Activated CD8-positive, alpha-beta memory T cell treated with anti-CD3 and anti-CD28 coated beads, Interleukin-2, amount 10 ng/mL, durations not matched to agents 7 days and 5 days (primary cell): ENCODE measurements around the gene FAM200C. TPM values are rescaled to one million over a fixed set of nuclear protein-coding genes. Genes with fewer than 3 reads are reported as not detected.

Source experiments
- ATAC-seq: fragments of 150-1000 bp; cut with Tn5 transposase; one replicate; pipeline ENCODE4 v1.10.0; 2021; ENCODE audit warnings: moderate library complexity
- CTCF ChIA-PET: fragments of 350-600 bp; sonication (Branson Sonifier 250); formaldehyde crosslinking; loops from one replicate; lab custom pipeline; 2021; ENCODE audit warnings: antibody characterized with exemption; lab: Charles Lee
- DNase-seq: peaks from one replicate; pipeline ENCODE4 v3.0.0-alpha.2; 2020
- H3K27ac Mint-ChIP-seq: one replicate; pipeline ENCODE4 v1.8.0; 2021; ENCODE audit warnings: mild to moderate bottlenecking, mixed read lengths
- H3K27me3 Mint-ChIP-seq: one replicate; pipeline ENCODE4 v1.8.0; 2021; ENCODE audit warnings: mixed read lengths
- H3K36me3 Mint-ChIP-seq: one replicate; pipeline ENCODE4 v1.8.0; 2021; ENCODE audit warnings: mild to moderate bottlenecking, mixed read lengths
- H3K4me1 Mint-ChIP-seq: one replicate; pipeline ENCODE4 v1.8.0; 2021; ENCODE audit warnings: mixed read lengths
- H3K4me3 Mint-ChIP-seq: one replicate; pipeline ENCODE4 v1.8.0; 2021; ENCODE audit warnings: mild to moderate bottlenecking, moderate library complexity, mixed read lengths
- H3K9me3 Mint-ChIP-seq: one replicate; pipeline ENCODE4 v1.8.0; 2022; ENCODE audit warnings: low read depth, mixed read lengths
- total RNA-seq, 2 experiments: library from RNA; stranded (reverse); gene quantifications; one replicate each; pipeline ENCODE4 v1.2.3, GENCODE V29; 2021

FAM200C gene
- total RNA-seq, 2 experiments from 2014 or later: 0.61 to 0.88 TPM

DNA sequence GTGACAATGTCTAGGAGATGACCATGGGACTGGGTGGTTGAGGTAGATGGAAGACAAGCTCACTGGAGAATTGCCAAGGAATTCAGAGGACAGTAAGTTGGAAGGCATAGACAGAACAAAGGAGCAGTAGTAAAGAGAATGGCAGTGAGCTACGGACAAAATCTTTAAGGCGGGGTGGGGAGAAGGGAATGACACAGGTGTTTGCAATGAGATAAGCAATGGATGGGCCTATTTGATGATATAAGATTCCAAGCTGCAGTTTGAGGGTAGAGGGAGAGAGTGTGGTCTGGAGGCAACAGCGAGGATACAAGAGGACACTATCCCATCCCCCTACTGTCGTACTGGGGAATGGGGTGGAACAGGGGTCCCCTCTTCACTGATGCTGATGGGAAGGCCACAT is 36.2 kb upstream of the FAM200C start:
- no peak overlapping the region for H3K27ac Mint-ChIP-seq
- no peak overlapping the region for H3K4me3 Mint-ChIP-seq
- CTCF ChIA-PET: no interaction called here

DNA sequence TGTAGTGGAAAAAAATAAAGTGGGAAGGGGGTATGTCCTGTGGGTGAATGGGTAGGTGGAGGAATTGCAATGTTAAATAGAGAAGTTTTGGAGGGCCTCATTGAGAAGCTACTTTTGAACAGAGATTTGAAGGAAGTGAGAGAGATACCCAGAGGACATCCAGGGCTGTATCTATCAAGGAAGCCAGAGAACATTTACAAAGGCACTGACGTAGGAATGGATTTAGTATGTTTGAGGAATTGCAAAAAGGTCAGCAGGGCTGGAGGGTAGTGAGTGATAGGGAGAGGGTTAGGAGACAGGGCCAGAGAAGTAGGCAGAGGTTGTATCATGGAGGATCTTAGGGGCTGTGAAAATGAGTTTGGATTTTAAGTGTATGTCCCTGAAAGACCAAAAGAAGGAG is 35.7 kb upstream of the FAM200C start:
- peaks cover 3% of the 10 kb centered on the region for H3K36me3 Mint-ChIP-seq
- no peak for ATAC-seq
- DNase-seq: no peak
- H3K27me3 Mint-ChIP-seq: peaks cover 4% of the 10 kb centered on the region
- CTCF ChIA-PET: no interaction called here
- no peaks in the 10 kb centered on the region for H3K9me3 Mint-ChIP-seq
- H3K4me1 Mint-ChIP-seq: peaks cover 23% of the 10 kb centered on the region
- no peak overlapping the region for H3K4me3 Mint-ChIP-seq
- H3K27ac Mint-ChIP-seq: no peak overlapping the region

More for the DNA sequence above, 36.2 kb upstream of the FAM200C start:
- no peak for DNase-seq
- Mint-ChIP-seq H3K4me1 (peaks cover 27% of the 10 kb centered on the region), H3K9me3 (no peaks in the 10 kb centered on the region), H3K36me3 (peaks cover 3% of the 10 kb centered on the region), H3K27me3 (peaks cover 4% of the 10 kb centered on the region)
- ATAC-seq: no peak

DNA sequence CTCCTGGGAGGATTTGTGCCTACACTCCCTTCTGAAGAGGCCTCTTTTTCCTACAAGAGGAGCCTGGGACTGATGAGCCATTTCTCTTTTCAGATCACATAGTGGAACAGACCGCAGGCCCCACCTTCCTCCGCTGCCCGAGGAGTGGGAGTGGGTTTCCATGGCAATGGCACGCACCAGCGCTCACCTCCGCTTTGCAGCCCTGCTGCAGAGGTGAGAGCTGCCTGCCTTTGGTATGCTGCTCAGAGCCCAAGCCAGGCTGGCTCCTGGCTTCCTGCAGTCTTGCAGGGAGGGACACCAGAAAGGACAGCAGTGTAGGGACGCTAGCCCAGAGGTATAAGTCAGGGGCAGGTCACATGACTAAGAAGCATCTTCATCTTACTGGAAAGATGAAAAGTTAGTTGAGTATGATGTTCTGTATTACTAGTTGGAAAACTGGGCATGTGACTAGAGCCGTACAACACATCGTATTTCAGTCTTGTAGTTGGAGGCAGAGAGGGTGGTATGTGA is 34.2 kb upstream of the FAM200C start:
- DNase-seq (no peak), ATAC-seq (no peak)
- Mint-ChIP-seq H3K36me3 (peaks cover 10% of the 10 kb centered on the region), H3K4me3 (no peak overlapping the region), H3K4me1 (peaks cover 13% of the 10 kb centered on the region), H3K27me3 (peaks cover 4% of the 10 kb centered on the region), H3K27ac (no peak overlapping the region), H3K9me3 (no peaks in the 10 kb centered on the region)
- CTCF ChIA-PET: no interaction called here

DNA sequence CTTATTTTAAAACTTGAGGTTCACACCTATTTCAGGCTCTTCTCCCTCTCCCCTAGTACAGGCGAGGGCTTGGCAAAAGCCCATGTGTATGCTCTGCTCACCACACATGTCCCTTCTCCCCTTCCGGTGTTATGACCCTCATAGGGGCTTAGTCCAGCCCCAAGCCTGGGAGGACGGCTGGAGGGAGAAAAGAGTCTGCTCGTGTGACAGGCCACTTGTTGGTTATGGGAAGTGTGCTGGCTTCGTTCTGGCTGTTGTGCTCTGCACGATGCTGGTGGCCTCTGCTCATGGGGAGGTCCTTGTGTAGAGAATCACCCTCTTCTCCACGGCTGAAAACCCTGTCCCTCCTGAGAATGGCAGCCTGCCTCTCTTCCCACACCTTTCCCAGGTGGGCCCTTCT is 32.9 kb upstream of the FAM200C start:
- Mint-ChIP-seq H3K27me3 (peaks cover 4% of the 10 kb centered on the region), H3K9me3 (no peaks in the 10 kb centered on the region), H3K4me3 (no peak overlapping the region), H3K27ac (no peak overlapping the region), H3K4me1 (peaks cover 6% of the 10 kb centered on the region), H3K36me3 (peaks cover 21% of the 10 kb centered on the region)
- no peak for ATAC-seq
- CTCF ChIA-PET: no interaction called here
- DNase-seq: no peak

DNA sequence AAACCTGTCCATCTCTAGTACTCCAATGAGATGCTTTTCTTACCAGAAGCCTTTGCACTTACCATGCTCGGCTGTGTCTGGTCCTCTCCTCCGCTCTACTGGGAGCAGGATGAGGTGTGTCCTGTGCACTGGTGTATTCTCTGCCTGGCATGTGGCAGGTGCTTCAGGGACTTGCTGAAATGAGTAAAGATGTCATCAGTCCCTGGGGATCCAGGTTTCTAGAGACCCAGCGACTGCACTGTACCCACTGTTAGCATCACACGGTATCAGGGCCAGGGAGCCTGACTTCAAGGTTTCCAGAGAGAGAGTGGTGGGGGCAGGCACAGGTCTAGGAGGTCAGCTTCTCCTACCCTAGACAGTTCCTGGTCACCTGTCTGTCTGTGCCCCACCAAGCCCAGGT is 32.3 kb upstream of the FAM200C start:
- Mint-ChIP-seq H3K27me3 (peaks cover 4% of the 10 kb centered on the region), H3K4me1 (peaks cover 6% of the 10 kb centered on the region), H3K36me3 (peaks cover 27% of the 10 kb centered on the region), H3K27ac (no peak overlapping the region), H3K4me3 (no peak overlapping the region), H3K9me3 (no peaks in the 10 kb centered on the region)
- ATAC-seq (no peak), DNase-seq (no peak)
- CTCF ChIA-PET: no interaction called here

DNA sequence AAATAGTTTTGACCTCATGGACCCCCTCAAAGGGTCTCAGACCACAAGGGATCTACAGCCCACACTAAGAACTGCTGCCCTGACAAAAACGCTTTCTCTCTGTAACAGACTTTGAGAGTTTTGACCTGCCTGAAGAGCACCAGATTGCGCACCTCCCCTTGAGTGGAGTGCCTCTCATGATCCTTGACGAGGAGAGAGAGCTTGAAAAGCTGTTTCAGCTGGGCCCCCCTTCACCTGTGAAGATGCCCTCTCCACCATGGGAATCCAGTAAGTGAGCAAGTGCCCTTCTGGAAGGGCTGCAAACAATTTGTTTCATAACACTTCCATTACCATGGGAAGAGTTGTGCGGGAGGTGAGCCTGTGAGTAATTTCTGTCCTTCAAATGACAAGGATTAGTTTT is 27.8 kb upstream of the FAM200C start:
- Mint-ChIP-seq H3K27me3 (no peaks in the 10 kb centered on the region), H3K27ac (no peak overlapping the region), H3K4me1 (peaks cover 31% of the 10 kb centered on the region), H3K9me3 (no peaks in the 10 kb centered on the region), H3K4me3 (no peak overlapping the region), H3K36me3 (peaks cover 62% of the 10 kb centered on the region)
- DNase-seq (no peak), ATAC-seq (no peak)
- CTCF ChIA-PET: interaction anchor here (1.1 to 10.5 kb wide), 2 partner anchors 12 to 43 kb away, joined by 3 to 130 read pairs; no protein-coding TSS in a partner anchor

DNA sequence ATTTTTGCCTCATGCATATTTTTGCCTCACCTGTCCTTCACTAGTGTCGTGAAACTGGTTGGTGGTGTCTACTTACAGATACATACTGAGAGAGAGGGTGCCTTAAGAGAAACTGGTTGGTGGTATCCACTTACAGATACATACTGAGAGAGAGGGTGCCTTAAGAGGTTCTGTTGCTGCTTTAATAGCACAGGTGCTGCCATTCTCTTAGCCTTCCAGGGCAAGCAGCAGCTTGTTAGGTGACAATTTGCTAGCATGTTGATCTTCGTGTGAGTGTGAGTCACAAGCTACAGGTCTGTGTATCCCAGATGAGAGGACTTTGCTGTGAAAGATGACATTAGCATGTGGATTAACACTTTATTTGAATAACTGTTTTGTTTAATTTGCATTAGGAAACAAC is 23.2 kb upstream of the FAM200C start:
- Mint-ChIP-seq H3K27ac (peak overlapping the region; percentile 94), H3K9me3 (no peaks in the 10 kb centered on the region), H3K4me1 (peaks cover 55% of the 10 kb centered on the region), H3K36me3 (peaks cover 44% of the 10 kb centered on the region), H3K4me3 (peak overlapping the region; percentile 86), H3K27me3 (no peaks in the 10 kb centered on the region)
- CTCF ChIA-PET: interaction anchor here (1.7 to 10.5 kb wide), 3 partner anchors 17 to 83 kb away, joined by 5 to 130 read pairs (median 19); no protein-coding TSS in a partner anchor
- ATAC-seq (no peak), DNase-seq (no peak)

DNA sequence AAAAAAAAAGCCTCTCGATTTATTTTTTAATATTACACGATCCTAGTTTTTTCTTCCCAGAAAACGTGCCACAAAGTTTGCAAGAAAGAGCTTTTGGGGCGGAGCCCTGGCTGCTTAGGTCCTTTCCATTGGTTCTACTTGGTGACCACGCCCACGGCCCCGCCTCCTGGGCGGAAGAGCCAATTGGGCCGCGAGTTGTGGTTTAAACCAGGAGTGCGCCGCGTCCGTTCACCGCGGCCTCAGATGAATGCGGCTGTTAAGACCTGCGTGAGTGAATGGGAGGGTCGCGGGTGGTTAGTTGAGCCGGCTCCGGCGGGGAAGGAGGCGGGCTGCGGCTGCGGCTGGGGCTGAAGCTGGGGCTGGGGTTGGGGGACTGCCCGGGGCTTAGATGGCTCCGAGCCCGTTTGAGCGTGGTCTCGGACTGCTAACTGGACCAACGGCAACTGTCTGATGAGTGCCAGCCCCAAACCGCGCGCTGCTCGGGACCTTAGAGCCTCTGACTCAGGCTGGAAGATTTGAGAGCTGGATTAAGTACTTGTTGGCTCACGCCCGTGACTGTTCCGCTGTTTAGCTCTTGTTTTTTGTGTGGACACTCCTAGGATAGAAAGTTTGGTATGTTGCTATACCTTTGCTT is 21.9 kb upstream of the FAM200C start, which contains the start of gene PTTG1:
PTTG1 (plus strand) TSS at position 231 of the 634 bp plus-strand sequence. CDS start 458 bp downstream, outside the sequence.
- H3K9me3 Mint-ChIP-seq: no peaks in the 10 kb centered on the region

DNA sequence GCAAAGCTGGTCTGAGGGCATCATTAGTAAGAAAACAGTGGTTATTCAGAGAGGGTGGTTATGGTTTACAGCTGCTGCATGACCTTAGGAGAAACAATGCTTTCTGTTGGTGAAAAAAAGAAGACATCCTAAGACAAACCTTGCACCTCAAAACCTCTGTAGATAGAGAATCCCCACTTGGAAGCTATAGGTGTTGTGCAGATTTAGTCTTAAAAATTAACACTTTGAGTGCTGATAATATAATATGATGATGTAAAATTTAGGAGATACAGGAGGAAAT is 20.4 kb upstream of the FAM200C start:
- Mint-ChIP-seq H3K4me1 (peaks cover 72% of the 10 kb centered on the region), H3K4me3 (peak overlapping the region; percentile 87), H3K27ac (peak overlapping the region; percentile 96), H3K36me3 (peaks cover 33% of the 10 kb centered on the region), H3K27me3 (no peaks in the 10 kb centered on the region), H3K9me3 (no peaks in the 10 kb centered on the region)
- DNase-seq: no peak
- no peak for ATAC-seq
- CTCF ChIA-PET: interaction anchor here (1.4 to 3.4 kb wide), 4 partner anchors 10 to 87 kb away, joined by 3 to 40 read pairs (median 7); no protein-coding TSS in a partner anchor

More for the DNA sequence above, 21.9 kb upstream of the FAM200C start, which contains the start of gene PTTG1:
- H3K27ac Mint-ChIP-seq: peak within 1 kb of the TSS; percentile 94
- H3K36me3 Mint-ChIP-seq: peaks cover 35% of the 10 kb centered on the region
- CTCF ChIA-PET: interaction anchor here (1.0 to 10.5 kb wide), 3 partner anchors 18 to 45 kb away, joined by 3 to 130 read pairs (median 19); no protein-coding TSS in a partner anchor
- peaks cover 64% of the 10 kb centered on the region for H3K4me1 Mint-ChIP-seq
- DNase-seq (peak; percentile 93), ATAC-seq (peak; percentile 73)
- H3K27me3 Mint-ChIP-seq: no peaks in the 10 kb centered on the region
- H3K4me3 Mint-ChIP-seq: peak within 1 kb of the TSS; percentile 86

DNA sequence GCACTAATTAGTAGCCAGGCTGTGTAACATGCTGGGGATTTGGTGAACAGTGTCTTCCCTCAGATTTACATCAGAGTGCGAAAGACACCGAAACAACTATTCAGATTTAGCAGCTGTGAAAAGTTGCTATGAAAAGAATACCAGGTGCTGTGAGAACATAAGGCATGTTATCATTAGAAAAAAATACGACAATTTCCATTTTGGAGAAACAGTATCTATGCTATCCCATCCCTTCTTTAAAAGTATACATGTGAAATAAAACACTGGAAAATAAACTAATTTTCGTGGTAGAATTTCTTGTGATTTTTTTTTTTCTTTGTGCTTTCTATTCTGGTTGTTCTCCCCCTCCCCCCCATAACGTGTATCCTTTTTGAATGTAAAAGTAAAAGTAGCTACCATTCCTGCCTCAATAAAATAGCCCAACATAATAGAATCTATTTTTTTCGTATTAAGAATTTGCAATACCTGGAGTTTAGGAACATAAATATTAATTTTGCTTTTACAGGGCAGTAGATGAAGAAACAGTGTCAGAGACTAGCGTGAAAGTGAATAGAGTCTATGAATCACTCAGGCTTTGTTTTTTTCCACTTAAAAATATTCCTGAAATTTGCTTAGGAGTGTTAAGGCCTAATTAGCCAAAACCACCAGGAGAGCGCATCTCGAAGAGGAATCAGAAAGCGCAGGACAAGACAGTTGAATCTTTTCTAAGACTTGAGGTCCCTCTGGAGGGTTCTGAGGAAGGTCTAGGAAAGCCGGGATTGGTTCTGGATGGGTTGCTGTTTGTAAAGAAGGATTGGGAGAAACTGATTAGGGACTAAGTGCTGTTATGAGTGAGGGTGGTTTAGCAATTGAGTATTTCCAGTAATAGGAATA is 19.8 kb upstream of the FAM200C start:
- Mint-ChIP-seq H3K27ac (peak overlapping the region; percentile 96), H3K4me1 (peaks cover 67% of the 10 kb centered on the region), H3K27me3 (no peaks in the 10 kb centered on the region), H3K36me3 (peaks cover 29% of the 10 kb centered on the region), H3K9me3 (no peaks in the 10 kb centered on the region), H3K4me3 (peak overlapping the region; percentile 87)
- CTCF ChIA-PET: interaction anchor here (0.6 to 3.4 kb wide), 7 partner anchors 9 to 532 kb away, joined by 3 to 40 read pairs (median 4); no protein-coding TSS in a partner anchor
- ATAC-seq (no peak), DNase-seq (no peak)

DNA sequence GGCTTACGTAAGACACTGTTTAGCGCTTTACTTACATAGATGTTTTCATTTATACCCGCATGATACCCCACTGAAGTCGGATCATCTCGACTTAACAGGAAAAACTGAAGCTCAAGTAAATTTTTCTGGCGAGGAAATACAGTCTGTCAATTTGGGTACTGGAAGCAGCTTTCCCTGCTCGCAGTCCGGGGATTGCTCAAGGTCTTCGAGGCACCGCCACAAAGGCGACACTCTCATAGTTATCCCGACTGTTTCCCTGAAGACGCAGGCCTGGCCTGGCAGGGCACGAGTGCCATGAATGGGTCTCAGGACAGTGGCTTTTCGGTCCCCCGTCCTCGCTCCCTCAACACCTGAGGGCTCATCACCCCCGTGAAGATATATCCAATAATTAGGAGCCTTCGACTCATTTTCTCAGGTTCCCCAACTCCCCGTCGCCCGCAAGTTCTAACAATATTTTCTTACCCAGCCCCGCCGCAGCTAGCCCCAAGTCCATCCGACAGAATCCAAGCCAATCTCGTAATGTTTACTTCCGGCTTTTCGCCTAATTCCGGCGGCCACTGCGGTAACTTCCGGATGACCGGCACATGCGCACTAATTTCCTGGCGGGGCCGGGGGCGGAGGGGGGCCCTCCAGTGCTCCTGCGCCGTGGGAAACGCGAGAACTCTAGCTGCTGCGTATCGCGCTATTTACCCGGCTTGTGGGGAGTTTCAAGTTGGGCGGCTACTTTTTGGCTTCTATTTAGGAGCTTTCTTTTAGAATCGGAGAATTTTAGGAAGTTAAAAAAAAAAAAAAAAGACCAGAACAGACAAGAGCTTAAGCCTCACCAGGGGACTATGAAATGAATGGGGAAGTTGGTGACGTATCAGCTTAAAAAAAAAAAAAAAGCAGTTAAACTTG is 19.0 kb upstream of the FAM200C start, which contains the start of gene SLU7:
SLU7 (minus strand) TSS at position 521 of the 897 bp plus-strand sequence. CDS start 3,787 bp downstream, outside the sequence.
- H3K27me3 Mint-ChIP-seq: no peaks in the 10 kb centered on the region

DNA sequence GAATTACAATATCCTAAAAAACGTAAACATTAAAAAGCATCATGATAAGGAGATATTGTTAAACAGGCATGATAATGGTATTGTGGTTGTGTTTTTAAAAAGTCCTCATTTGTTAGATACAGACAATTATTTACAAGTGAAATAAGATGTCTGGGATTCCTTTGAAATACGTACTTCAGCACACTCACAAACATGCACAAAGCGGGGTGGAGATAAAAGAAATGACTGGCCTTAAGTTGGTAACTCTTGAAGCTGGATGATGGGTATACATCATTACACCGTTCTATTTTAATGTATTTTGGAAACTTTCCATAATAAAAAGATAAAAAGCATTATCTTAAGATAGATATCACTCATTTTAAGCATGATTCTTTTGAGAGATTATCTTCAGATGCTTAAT is 1.0 kb downstream of the FAM200C start:
- ATAC-seq (no peak), DNase-seq (no peak)
- Mint-ChIP-seq H3K36me3 (peaks cover 11% of the 10 kb centered on the region), H3K9me3 (no peaks in the 10 kb centered on the region), H3K4me3 (peak overlapping the region; percentile 85), H3K27ac (no peak overlapping the region), H3K27me3 (no peaks in the 10 kb centered on the region), H3K4me1 (peaks cover 17% of the 10 kb centered on the region)
- CTCF ChIA-PET: interaction anchor here (2.6 kb wide), 1 partner anchor 7 kb away, joined by 13 read pairs; no protein-coding TSS in a partner anchor

More for the DNA sequence above, 19.0 kb upstream of the FAM200C start, which contains the start of gene SLU7:
- H3K4me1 Mint-ChIP-seq: peaks cover 58% of the 10 kb centered on the region
- ATAC-seq (peak; percentile 79), DNase-seq (peak; percentile 96)
- peak within 1 kb of the TSS; percentile 87 for H3K4me3 Mint-ChIP-seq
- peak within 1 kb of the TSS; percentile 96 for H3K27ac Mint-ChIP-seq
- peaks cover 21% of the 10 kb centered on the region for H3K36me3 Mint-ChIP-seq
- no peaks in the 10 kb centered on the region for H3K9me3 Mint-ChIP-seq
- CTCF ChIA-PET: interaction anchor here (1.0 to 3.4 kb wide), 7 partner anchors 8 to 396 kb away, joined by 3 to 40 read pairs (median 4); no protein-coding TSS in a partner anchor
